ENCODE data around the gene YBEY.

DNA sequence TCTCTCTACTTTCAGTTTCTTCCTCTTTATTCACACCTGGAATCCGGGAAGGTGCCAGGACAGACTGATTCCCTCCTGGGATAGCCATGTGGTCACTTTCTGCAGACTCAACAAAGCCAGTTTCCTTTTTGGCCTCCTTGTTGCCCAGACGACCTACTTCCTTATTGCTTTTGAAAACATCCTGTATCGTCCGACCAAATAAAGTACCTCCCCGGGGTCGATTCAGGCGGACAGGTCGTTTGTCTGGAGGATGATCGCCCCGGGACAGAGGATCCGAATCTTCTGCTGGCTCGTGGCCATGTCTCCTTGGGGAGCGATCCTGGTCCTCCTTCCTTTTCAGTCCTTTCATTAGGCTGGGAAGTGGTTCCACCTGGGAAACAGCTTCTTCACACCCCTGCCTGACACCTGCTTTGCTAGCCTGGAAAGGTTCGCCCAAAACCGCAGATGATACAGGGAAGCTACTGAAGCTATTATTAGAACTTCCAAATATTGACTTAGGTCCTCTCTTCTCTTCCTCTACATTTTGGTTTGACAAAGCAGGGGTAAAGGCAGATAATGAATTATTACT lies 2.0 kb upstream of the YBEY start:
- TF ChIP-seq ZNF567 (CRISPR knock-in tag; IDR thresholded peaks at IDR 0.05; ENCODE audit: borderline replicate concordance) (no peak), ELF1 (CRISPR knock-in tag; IDR thresholded peaks at IDR 0.05) (no peak)
